Breast epithelium (tissue), 4 donors: Measurements from ENCODE around the gene GAK. TPM values are rescaled to one million over a fixed set of nuclear protein-coding genes. Genes with fewer than 3 reads are reported as not detected.

Source experiments
- DNase-seq, 2 donors: peaks; one replicate each; pipeline ENCODE4 v3.0.0-alpha.2; 2019; ENCODE audit warnings: low spot score in 2 of 2
- H3K27ac ChIP-seq, 2 donors: fragments of 200-600 bp; sonication (generic) in 1 of 2; one replicate each; pipeline ENCODE4 v1.5.1; 2016 to 2019; ENCODE audit warnings: mild to moderate bottlenecking in 1 of 2
- H3K27me3 ChIP-seq, 2 donors: fragments of 200-600 bp; sonication (generic) in 1 of 2; one replicate each; pipeline versions ENCODE4 v1.5.1 to v1.6.0; 2017 to 2019; ENCODE audit warnings: control low read depth in 1 of 2, mild to moderate bottlenecking in 1 of 2
- H3K36me3 ChIP-seq: fragments of 200-600 bp; one replicate; pipeline ENCODE4 v1.5.1; 2019
- H3K4me1 ChIP-seq, 2 donors: fragments of 200-600 bp; sonication (generic); one replicate each; pipeline ENCODE4 v1.5.1; 2016 to 2019; ENCODE audit warnings: control low read depth in 1 of 2
- H3K4me3 ChIP-seq, 3 donors: fragments of 200-600 bp; sonication (generic); 1 replicate in 2 of 3; 2 replicates in 1 of 3; pipeline ENCODE4 v1.5.1; 2016 to 2019; ENCODE audit warnings: mild to moderate bottlenecking in 3 of 3, moderate library complexity in 2 of 3
- H3K9me3 ChIP-seq, 2 donors: fragments of 200-600 bp; sonication (generic) in 1 of 2; one replicate each; pipeline ENCODE4 v1.5.1; 2016 to 2019; ENCODE audit warnings: control low read depth in 1 of 2
- CTCF ChIP-seq, 3 donors: fragments of 450-650 bp; IDR thresholded peaks; one replicate each; pipeline ENCODE4 v1.5.1; 2016 to 2017; ENCODE audit warnings: antibody characterized with exemption in 3 of 3, mild to moderate bottlenecking in 3 of 3, moderate library complexity in 3 of 3
- POLR2A ChIP-seq: fragments of 450-650 bp; IDR thresholded peaks from one replicate; pipeline ENCODE4 v1.6.1; 2016; ENCODE audit warnings: antibody characterized with exemption, mild to moderate bottlenecking, moderate library complexity
- POLR2AphosphoS5 ChIP-seq, 3 donors: sonication (generic); formaldehyde crosslinking; IDR thresholded peaks; one replicate each; pipeline ENCODE4 v1.6.1; 2017; ENCODE audit warnings: antibody characterized with exemption in 3 of 3
- intact Hi-C: fragments of 100-400 bp; cut with DNase I; formaldehyde crosslinking; loops from one replicate; pipeline ENCODE4 v1.15.1; 2023; ENCODE audit warnings: low total_unique reads
- total RNA-seq, 3 donors: library from RNA; depleted of rRNA; stranded (reverse); fragments of >200 nt; gene quantifications; one replicate each; pipeline ENCODE4 v1.1.0, GENCODE V29; 2016

Gene GAK
- total RNA-seq, 3 donors from 2014 or later: 76.2 to 95.7 (median 81.9) TPM

- intact Hi-C loops: loop anchor here (1.0 kb wide), 1 partner anchor 27 kb away; no protein-coding TSS in a partner anchor
- Histone ChIP-seq H3K27ac (no peak overlapping the region), H3K36me3 (no peaks in the 10 kb centered on the region), H3K4me1 (no peaks in the 10 kb centered on the region), H3K4me3 (no peak overlapping the region), H3K9me3 (peaks cover 0 to 6% of the 10 kb centered on the region in 2 donors), H3K27me3 (no peaks in the 10 kb centered on the region)
- no peak for DNase-seq
- TF ChIP-seq POLR2A (no peak), POLR2AphosphoS5 (IDR thresholded peaks at IDR 0.05) (no peak), CTCF (IDR thresholded peaks at IDR 0.05) (no peak)
Measured at GRCh38 chr4:860561-860960, 71.6 kb downstream of the GAK start.

- Histone ChIP-seq H3K36me3 (no peaks in the 10 kb centered on the region), H3K27me3 (no peaks in the 10 kb centered on the region), H3K4me1 (no peaks in the 10 kb centered on the region), H3K9me3 (peaks cover 0 to 6% of the 10 kb centered on the region in 2 donors), H3K4me3 (no peak overlapping the region), H3K27ac (no peak overlapping the region)
- DNase-seq: no peak
- intact Hi-C loops: loop anchor here (1.0 kb wide), 1 partner anchor 28 kb away; no protein-coding TSS in a partner anchor
- no peak for TF ChIP-seq POLR2AphosphoS5 (IDR thresholded peaks at IDR 0.05)
- TF ChIP-seq POLR2A: no peak
- TF ChIP-seq CTCF (IDR thresholded peaks at IDR 0.05): no peak
Measured at GRCh38 chr4:859496-859895, 72.6 kb downstream of the GAK start.

DNA sequence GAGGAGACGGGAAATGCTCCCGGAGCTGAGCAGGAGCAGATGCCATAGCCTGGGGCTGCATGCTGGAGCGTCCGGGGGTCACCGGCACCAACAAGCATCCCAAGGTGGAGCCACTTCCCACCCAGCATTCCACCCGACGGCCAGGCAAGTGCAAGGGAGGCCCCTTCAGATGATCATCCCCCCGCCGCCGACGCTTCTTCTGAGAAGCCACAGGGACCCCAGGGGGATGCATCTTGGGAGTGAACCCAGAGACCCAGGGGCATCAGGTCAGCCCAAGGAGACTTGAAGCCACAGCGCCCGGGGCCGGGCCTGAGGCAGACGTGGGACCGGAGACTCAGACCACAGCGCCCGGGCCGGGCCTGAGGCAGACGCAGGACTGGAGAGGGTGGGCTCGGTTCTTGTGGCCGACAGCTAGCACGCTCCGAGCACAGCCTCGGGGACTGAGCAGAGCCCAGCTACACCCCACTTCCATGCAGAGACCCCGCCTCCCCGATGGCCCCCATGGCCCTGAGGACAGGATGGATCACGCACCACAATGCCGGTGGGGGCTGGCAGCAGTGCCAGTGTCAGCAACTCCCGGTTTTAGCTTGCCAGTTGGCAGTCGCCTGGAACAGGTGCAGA lies 73.2 kb downstream of the GAK start:
- intact Hi-C loops: loop anchor here (1.0 kb wide), 1 partner anchor 28 kb away; no protein-coding TSS in a partner anchor
- TF ChIP-seq POLR2AphosphoS5 (IDR thresholded peaks at IDR 0.05) (no peak), CTCF (IDR thresholded peaks at IDR 0.05) (no peak), POLR2A (no peak)
- H3K4me3 ChIP-seq: no peak overlapping the region
- no peaks in the 10 kb centered on the region for H3K36me3 ChIP-seq
- DNase-seq: no peak
- H3K9me3 ChIP-seq: peaks cover 0 to 6% of the 10 kb centered on the region in 2 donors
- no peak overlapping the region for H3K27ac ChIP-seq
- H3K27me3 ChIP-seq: no peaks in the 10 kb centered on the region
- no peaks in the 10 kb centered on the region for H3K4me1 ChIP-seq

DNA sequence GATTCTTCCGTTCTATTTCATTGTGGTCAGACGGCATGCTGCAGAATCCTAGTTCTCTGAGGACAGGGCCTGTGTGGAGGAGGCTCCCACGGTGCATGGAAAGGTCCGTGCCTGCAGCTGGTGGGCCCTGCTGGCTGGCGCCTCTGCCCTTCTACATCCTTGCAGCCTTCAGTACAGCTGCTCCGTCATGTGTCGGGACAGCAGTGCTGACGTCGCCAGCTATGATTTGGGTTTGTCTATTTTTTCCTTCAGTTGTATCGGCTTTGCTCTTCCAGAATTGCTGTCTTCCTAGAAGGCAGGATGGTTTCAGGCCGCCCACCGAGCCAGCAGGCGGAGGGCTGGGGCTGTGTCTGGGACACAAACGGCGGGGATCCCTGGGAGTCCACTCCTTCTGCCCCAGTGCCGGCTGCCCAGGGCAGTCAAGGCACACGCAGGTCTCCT lies 74.1 kb downstream of the GAK start:
- DNase-seq: no peak
- no peak overlapping the region for H3K4me3 ChIP-seq

More for the DNA sequence above, 74.1 kb downstream of the GAK start:
- H3K36me3 ChIP-seq: no peaks in the 10 kb centered on the region
- H3K27ac ChIP-seq: no peak overlapping the region
- TF ChIP-seq POLR2A (no peak), CTCF (IDR thresholded peaks at IDR 0.05) (no peak), POLR2AphosphoS5 (IDR thresholded peaks at IDR 0.05) (no peak)
- no peaks in the 10 kb centered on the region for H3K4me1 ChIP-seq
- H3K27me3 ChIP-seq: no peaks in the 10 kb centered on the region
- H3K9me3 ChIP-seq: peaks cover 0 to 6% of the 10 kb centered on the region in 2 donors
- intact Hi-C loops: no loop called here
